K562 (cell line): ENCODE results near the gene POR. TPM values are rescaled to one million over a fixed set of nuclear protein-coding genes. Genes with fewer than 3 reads are reported as not detected.

ENCODE experiments used
- EWSR1 ChIP-seq: fragments of 450-650 bp; IDR thresholded peaks from 2 replicates; pipeline ENCODE4 v1.6.1; 2018; ENCODE audit warnings: borderline replicate concordance, mild to moderate bottlenecking, low read depth, moderate library complexity; ENCODE audit not compliant: partially characterized antibody
- KLF10 ChIP-seq: fragments of 250-450 bp; sonication (Bioruptor Pico); IDR thresholded peaks from 2 replicates; pipeline ENCODE4 v1.6.1; 2021; ENCODE audit warnings: matching md5 sums
- PRMT5 ChIP-seq: sonication (generic); formaldehyde crosslinking; IDR thresholded peaks from 2 replicates; pipeline ENCODE4 v1.5.0; 2020; ENCODE audit warnings: missing genetic modification reagents
- SNRNP70 ChIP-seq: fragments of 200-400 bp; formaldehyde crosslinking; optimal IDR thresholded peaks from 2 replicates; pipeline ENCODE3; 2017; ENCODE audit warnings: low read depth, low read length
- STAG1 ChIP-seq: sonication (generic); formaldehyde crosslinking; IDR thresholded peaks from 2 replicates; pipeline ENCODE4 v1.5.0; 2020; ENCODE audit warnings: missing genetic modification reagents, borderline replicate concordance
- polyA plus RNA-seq, 8 experiments: library from polyadenylated mRNA; depleted of rRNA in 4 of 8; stranded (reverse) in 5 of 8; unstranded in 3 of 8; fragments of >200 nt; fragmentation: Nextera tagmentation in 2 of 8; fragmentation: Illumina TruSeq in 1 of 8; extraction: Ambion mirVana in 2 of 8; extraction: Trizol in 1 of 8; gene quantifications; 2 replicates each; pipeline versions ENCODE4 v1.2.1 to v1.2.3, GENCODE V29; 2011 to 2014; ENCODE audit warnings: inconsistent platforms in 1 of 8, missing spikeins in 1 of 8
- total RNA-seq, 7 experiments: library from RNA; depleted of rRNA in 6 of 7; stranded (reverse); fragments of >200 nt in 6 of 7; fragmentation: Illumina TruSeq in 2 of 7; extraction: Trizol in 2 of 7; gene quantifications; 2 replicates each; pipeline versions ENCODE4 v1.2.1 to v1.2.3, GENCODE V29; 2011 to 2021; ENCODE audit warnings: low replicate concordance in 1 of 7
- TF ChIP-seq, protein P1 (sequence below), 2 experiments: fragments of 450-650 bp; IDR thresholded peaks; 2 replicates each; pipeline ENCODE4 v1.6.1; 2016; ENCODE audit warnings: mild to moderate bottlenecking in 2 of 2, borderline replicate concordance in 1 of 2, low read depth in 1 of 2, moderate library complexity in 1 of 2
- TF ChIP-seq, protein P2 (sequence below): fragments of 450-650 bp; IDR thresholded peaks from 2 replicates; pipeline ENCODE4 v1.6.1; 2017; ENCODE audit warnings: antibody characterized with exemption
- TF ChIP-seq, protein P3 (sequence below): fragments of 450-650 bp; IDR thresholded peaks from one replicate; pipeline ENCODE4 v1.6.1; 2018; ENCODE audit warnings: mild to moderate bottlenecking, moderate library complexity; ENCODE audit not compliant: partially characterized antibody
- TF ChIP-seq, protein P4 (sequence below): fragments of 200-400 bp; formaldehyde crosslinking; IDR thresholded peaks from 2 replicates; pipeline ENCODE4 v1.6.1; 2017; ENCODE audit warnings: mild to moderate bottlenecking, low read depth, low read length, moderate library complexity
- TF ChIP-seq, protein P5 (sequence below), 2 experiments: IDR thresholded peaks; 2 replicates each; pipeline ENCODE4 v1.6.1; 2011; ENCODE audit warnings: borderline replicate concordance in 1 of 2, control low read depth in 1 of 2, low read depth in 1 of 2, low read length in 1 of 2, mild to moderate bottlenecking in 1 of 2, mixed read lengths in 1 of 2, moderate library complexity in 1 of 2; ENCODE audit not compliant: insufficient read depth in 1 of 2, insufficient read length in 1 of 2, poor library complexity in 1 of 2, severe bottlenecking in 1 of 2; ENCODE audit errors: extremely low read depth in 1 of 2

Gene POR
- total and polyA plus RNA-seq, 9 of the 15 experiments (the other 6 are each of a cell fraction or from before 2014, with no cell fraction given), result 4.7 to 142 (median 40.8) TPM

- TF ChIP-seq, protein P1, sequence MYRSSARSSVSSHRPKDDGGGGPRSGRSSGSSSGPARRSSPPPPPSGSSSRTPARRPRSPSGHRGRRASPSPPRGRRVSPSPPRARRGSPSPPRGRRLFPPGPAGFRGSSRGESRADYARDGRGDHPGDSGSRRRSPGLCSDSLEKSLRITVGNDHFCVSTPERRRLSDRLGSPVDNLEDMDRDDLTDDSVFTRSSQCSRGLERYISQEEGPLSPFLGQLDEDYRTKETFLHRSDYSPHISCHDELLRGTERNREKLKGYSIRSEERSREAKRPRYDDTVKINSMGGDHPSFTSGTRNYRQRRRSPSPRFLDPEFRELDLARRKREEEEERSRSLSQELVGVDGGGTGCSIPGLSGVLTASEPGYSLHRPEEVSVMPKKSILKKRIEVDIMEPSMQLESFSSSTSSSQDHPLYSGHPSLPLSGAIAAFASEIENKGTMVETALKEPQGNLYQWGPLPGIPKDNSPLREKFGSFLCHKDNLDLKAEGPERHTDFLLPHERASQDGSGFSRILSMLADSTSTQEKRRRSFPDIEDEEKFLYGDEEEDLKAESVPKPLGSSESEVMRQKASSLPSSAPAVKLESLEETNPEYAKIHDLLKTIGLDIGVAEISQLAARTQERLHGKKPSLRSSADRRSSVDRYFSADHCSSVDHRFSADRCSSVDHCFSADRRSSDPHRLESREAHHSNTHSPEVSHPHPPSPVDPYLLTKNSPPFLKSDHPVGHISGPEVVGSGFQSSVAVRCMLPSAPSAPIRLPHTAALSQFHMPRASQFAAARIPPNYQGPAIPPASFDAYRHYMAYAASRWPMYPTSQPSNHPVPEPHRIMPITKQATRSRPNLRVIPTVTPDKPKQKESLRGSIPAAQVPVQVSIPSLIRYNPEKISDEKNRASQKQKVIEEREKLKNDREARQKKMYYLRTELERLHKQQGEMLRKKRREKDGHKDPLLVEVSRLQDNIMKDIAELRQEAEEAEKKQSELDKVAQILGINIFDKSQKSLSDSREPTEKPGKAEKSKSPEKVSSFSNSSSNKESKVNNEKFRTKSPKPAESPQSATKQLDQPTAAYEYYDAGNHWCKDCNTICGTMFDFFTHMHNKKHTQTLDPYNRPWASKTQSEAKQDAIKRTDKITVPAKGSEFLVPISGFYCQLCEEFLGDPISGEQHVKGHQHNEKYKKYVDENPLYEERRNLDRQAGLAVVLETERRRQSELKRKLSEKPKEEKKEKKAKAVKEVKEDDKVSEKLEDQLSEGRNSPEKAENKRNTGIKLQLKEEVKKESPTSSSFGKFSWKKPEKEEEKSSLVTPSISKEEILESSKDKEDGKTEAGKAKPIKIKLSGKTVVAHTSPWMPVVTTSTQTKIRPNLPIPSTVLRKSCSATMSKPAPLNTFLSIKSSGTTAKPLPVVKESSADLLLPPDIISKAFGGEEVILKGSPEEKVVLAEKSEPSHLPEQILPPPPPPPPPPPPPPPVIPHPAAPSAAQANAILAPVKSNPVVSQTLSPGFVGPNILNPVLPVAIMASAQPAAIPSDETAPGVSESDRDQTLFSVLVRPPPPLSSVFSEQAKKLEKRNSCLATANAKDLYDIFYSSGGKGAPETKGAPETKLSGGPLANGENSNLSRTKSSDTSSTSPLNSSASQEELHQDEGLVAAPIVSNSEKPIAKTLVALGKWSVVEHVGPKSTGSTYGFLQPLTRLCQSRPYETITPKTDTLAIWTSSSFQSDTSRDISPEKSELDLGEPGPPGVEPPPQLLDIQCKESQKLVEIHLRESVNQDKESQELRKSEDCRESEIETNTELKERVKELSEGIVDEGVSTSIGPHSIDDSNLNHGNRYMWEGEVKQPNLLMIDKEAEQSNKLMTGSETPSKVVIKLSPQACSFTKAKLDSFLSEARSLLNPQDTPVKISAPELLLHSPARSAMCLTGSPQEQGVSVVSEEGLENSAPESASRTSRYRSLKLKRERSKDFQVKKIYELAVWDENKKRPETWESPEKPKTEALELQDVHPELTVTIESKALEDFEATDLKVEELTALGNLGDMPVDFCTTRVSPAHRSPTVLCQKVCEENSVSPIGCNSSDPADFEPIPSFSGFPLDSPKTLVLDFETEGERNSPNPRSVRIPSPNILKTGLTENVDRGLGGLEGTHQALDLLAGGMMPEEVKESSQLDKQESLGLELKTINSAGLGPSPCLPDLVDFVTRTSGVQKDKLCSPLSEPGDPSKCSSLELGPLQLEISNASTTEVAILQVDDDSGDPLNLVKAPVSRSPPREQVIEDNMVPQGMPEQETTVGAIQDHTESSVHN (IDR thresholded peaks at IDR 0.05; ENCODE audit: borderline replicate concordance in 1 of 2, low read depth in 1 of 2), result no peak
- TF ChIP-seq, protein P2, sequence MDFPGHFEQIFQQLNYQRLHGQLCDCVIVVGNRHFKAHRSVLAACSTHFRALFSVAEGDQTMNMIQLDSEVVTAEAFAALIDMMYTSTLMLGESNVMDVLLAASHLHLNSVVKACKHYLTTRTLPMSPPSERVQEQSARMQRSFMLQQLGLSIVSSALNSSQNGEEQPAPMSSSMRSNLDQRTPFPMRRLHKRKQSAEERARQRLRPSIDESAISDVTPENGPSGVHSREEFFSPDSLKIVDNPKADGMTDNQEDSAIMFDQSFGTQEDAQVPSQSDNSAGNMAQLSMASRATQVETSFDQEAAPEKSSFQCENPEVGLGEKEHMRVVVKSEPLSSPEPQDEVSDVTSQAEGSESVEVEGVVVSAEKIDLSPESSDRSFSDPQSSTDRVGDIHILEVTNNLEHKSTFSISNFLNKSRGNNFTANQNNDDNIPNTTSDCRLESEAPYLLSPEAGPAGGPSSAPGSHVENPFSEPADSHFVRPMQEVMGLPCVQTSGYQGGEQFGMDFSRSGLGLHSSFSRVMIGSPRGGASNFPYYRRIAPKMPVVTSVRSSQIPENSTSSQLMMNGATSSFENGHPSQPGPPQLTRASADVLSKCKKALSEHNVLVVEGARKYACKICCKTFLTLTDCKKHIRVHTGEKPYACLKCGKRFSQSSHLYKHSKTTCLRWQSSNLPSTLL, result no peak
- TF ChIP-seq SNRNP70 (no peak), EWSR1 (no peak), PRMT5 (CRISPR knock-in tag) (no peak), KLF10 (CRISPR knock-in tag) (no peak), STAG1 (CRISPR knock-in tag) (no peak)
- TF ChIP-seq, protein P3, sequence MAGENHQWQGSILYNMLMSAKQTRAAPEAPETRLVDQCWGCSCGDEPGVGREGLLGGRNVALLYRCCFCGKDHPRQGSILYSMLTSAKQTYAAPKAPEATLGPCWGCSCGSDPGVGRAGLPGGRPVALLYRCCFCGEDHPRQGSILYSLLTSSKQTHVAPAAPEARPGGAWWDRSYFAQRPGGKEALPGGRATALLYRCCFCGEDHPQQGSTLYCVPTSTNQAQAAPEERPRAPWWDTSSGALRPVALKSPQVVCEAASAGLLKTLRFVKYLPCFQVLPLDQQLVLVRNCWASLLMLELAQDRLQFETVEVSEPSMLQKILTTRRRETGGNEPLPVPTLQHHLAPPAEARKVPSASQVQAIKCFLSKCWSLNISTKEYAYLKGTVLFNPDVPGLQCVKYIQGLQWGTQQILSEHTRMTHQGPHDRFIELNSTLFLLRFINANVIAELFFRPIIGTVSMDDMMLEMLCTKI, result no peak
- TF ChIP-seq, protein P4, sequence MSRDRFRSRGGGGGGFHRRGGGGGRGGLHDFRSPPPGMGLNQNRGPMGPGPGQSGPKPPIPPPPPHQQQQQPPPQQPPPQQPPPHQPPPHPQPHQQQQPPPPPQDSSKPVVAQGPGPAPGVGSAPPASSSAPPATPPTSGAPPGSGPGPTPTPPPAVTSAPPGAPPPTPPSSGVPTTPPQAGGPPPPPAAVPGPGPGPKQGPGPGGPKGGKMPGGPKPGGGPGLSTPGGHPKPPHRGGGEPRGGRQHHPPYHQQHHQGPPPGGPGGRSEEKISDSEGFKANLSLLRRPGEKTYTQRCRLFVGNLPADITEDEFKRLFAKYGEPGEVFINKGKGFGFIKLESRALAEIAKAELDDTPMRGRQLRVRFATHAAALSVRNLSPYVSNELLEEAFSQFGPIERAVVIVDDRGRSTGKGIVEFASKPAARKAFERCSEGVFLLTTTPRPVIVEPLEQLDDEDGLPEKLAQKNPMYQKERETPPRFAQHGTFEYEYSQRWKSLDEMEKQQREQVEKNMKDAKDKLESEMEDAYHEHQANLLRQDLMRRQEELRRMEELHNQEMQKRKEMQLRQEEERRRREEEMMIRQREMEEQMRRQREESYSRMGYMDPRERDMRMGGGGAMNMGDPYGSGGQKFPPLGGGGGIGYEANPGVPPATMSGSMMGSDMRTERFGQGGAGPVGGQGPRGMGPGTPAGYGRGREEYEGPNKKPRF, result no peak
- TF ChIP-seq, protein P5, sequence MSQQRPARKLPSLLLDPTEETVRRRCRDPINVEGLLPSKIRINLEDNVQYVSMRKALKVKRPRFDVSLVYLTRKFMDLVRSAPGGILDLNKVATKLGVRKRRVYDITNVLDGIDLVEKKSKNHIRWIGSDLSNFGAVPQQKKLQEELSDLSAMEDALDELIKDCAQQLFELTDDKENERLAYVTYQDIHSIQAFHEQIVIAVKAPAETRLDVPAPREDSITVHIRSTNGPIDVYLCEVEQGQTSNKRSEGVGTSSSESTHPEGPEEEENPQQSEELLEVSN (IDR thresholded peaks at IDR 0.05; ENCODE audit: borderline replicate concordance in 1 of 2, extremely low read depth in 1 of 2, insufficient read depth in 1 of 2, insufficient read length in 1 of 2, low read depth in 1 of 2, low read length in 1 of 2, poor library complexity in 1 of 2, severe bottlenecking in 1 of 2), result no peak
Observed at GRCh38 chr7:76016191-76016947, 101.4 kb downstream of the POR start (continued).
